ENCODE data around the gene RPS19.

- TF ChIP-seq, protein P1, sequence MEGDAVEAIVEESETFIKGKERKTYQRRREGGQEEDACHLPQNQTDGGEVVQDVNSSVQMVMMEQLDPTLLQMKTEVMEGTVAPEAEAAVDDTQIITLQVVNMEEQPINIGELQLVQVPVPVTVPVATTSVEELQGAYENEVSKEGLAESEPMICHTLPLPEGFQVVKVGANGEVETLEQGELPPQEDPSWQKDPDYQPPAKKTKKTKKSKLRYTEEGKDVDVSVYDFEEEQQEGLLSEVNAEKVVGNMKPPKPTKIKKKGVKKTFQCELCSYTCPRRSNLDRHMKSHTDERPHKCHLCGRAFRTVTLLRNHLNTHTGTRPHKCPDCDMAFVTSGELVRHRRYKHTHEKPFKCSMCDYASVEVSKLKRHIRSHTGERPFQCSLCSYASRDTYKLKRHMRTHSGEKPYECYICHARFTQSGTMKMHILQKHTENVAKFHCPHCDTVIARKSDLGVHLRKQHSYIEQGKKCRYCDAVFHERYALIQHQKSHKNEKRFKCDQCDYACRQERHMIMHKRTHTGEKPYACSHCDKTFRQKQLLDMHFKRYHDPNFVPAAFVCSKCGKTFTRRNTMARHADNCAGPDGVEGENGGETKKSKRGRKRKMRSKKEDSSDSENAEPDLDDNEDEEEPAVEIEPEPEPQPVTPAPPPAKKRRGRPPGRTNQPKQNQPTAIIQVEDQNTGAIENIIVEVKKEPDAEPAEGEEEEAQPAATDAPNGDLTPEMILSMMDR (conservative IDR thresholded peaks at IDR 0.05), result no peak
- no peak for TF ChIP-seq ZFX (IDR thresholded peaks at IDR 0.05)
Observed at GRCh38 chr19:41853344-41853743, 6.7 kb upstream of the RPS19 start.

Measured in C4-2B (cell line).